ENCODE measurements around the gene ZNRF3.

ZNRF3 gene

GRCh38 chr22:29055192-29055830 is 171.9 kb downstream of the ZNRF3 start:
- H3K9me3 ChIP-seq (ENCODE audit: control insufficient read depth in 5 of 5, low read length in 5 of 5) = no peaks in the 10 kb centered on the region

DNA sequence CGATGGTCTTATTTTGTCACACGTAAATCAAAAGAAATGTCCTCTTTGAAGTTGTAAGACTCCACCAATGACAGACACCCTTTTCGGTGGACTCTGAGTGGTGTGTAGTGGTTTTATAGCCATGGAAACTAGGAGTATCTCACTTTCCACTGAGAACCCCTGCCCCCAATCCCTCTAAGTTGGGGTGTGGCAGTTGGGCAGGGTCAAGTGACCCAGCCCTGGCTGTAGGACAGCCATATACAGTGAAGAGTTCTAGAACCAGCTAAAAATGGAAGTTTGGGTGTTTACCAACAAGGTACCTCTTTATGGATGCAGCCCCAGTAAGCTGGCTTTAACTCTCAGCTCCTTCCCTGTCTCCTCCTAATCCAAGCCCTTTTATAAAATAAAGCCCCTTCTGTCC is 173.1 kb downstream of the ZNRF3 start:
- no peak overlapping the region for H3K9ac ChIP-seq (ENCODE audit: low read length in 5 of 5)
- no peaks in the 10 kb centered on the region for H3K9me3 ChIP-seq (ENCODE audit: control insufficient read depth in 5 of 5, low read length in 5 of 5)
- no peak overlapping the region for H3K4me3 ChIP-seq (ENCODE audit: low read depth in 1 of 5, low read length in 5 of 5)
- H3K27ac ChIP-seq (ENCODE audit: low read depth, low read length) = no peak overlapping the region
- no peaks in the 10 kb centered on the region for H3K36me3 ChIP-seq (ENCODE audit: control insufficient read depth in 5 of 5, insufficient read depth in 5 of 5, low read length in 5 of 5)
- no peaks in the 10 kb centered on the region for H3K4me1 ChIP-seq (ENCODE audit: control insufficient read depth in 5 of 5, insufficient read depth in 5 of 5, low read length in 5 of 5)
- no peaks in the 10 kb centered on the region for H3K27me3 ChIP-seq (ENCODE audit: control insufficient read depth in 5 of 5, insufficient read depth in 4 of 5, low read length in 5 of 5)

More at GRCh38 chr22:29055192-29055830, 171.9 kb downstream of the ZNRF3 start:
- Histone ChIP-seq H3K4me1 (ENCODE audit: control insufficient read depth in 5 of 5, insufficient read depth in 5 of 5, low read length in 5 of 5) (no peaks in the 10 kb centered on the region), H3K27ac (ENCODE audit: low read depth, low read length) (no peak overlapping the region), H3K9ac (ENCODE audit: low read length in 5 of 5) (no peak overlapping the region), H3K4me3 (ENCODE audit: low read depth in 1 of 5, low read length in 5 of 5) (no peak overlapping the region), H3K36me3 (ENCODE audit: control insufficient read depth in 5 of 5, insufficient read depth in 5 of 5, low read length in 5 of 5) (peaks cover 0 to 9% (median 7%) of the 10 kb centered on the region in 5 donors), H3K27me3 (ENCODE audit: control insufficient read depth in 5 of 5, insufficient read depth in 4 of 5, low read length in 5 of 5) (no peaks in the 10 kb centered on the region)

DNA sequence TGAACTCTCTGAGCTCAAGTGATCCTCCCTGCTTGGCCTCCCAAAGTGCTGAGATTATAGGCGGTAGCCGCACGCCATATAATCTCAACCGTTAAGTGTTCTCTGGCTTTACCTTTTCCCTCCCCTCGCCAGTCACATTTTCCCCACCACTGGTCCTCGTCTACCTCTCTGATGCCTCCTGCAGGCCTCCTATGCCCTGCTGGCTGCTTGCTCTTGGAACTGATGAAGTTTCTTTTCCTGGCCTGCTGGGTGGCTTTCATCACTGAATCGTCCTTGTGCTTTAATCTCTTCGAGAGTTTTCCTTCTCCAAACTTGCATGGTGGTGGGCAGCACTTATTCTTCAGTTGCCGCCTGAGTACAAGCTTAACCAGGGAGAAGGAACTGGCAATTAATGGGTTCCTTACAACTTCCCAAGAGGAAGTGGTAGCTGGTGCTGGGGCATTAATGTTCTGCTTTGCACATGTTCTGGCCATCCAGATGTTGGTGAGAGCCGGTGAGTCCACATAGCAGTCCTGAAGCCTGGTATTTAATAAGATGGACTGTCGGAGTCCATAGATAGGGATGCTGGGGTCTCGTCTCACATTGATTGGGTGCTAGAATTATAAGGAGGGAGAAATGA is 177.0 kb downstream of the ZNRF3 start:
- no peaks in the 10 kb centered on the region for H3K36me3 ChIP-seq (ENCODE audit: control insufficient read depth in 5 of 5, insufficient read depth in 5 of 5, low read length in 5 of 5)
- no peak overlapping the region for H3K4me3 ChIP-seq (ENCODE audit: low read depth in 1 of 5, low read length in 5 of 5)
- no peaks in the 10 kb centered on the region for H3K9me3 ChIP-seq (ENCODE audit: control insufficient read depth in 5 of 5, low read length in 5 of 5)
- peaks cover 0 to 3% (median 0%) of the 10 kb centered on the region in 5 donors for H3K27me3 ChIP-seq (ENCODE audit: control insufficient read depth in 5 of 5, insufficient read depth in 4 of 5, low read length in 5 of 5)
- no peak overlapping the region for H3K9ac ChIP-seq (ENCODE audit: low read length in 5 of 5)
- no peak overlapping the region for H3K27ac ChIP-seq (ENCODE audit: low read depth, low read length)
- H3K4me1 ChIP-seq (ENCODE audit: control insufficient read depth in 5 of 5, insufficient read depth in 5 of 5, low read length in 5 of 5) = no peaks in the 10 kb centered on the region

GRCh38 chr22:29060931-29061330 is 177.6 kb downstream of the ZNRF3 start:
- H3K27me3 ChIP-seq (ENCODE audit: control insufficient read depth in 5 of 5, insufficient read depth in 4 of 5, low read length in 5 of 5) = peaks cover 0 to 3% (median 0%) of the 10 kb centered on the region in 5 donors

GRCh38 chr22:29061773-29062172 is 178.4 kb downstream of the ZNRF3 start, which contains the start of gene C22orf31:
C22orf31 (minus strand) TSS chr22:29061831; CDS start chr22:29061792, 39 bp downstream.
- Histone ChIP-seq H3K27ac (ENCODE audit: low read depth, low read length) (no peak within 1 kb of the TSS), H3K27me3 (ENCODE audit: control insufficient read depth in 5 of 5, insufficient read depth in 4 of 5, low read length in 5 of 5) (peaks cover 0 to 3% (median 0%) of the 10 kb centered on the region in 5 donors), H3K9me3 (ENCODE audit: control insufficient read depth in 5 of 5, low read length in 5 of 5) (no peaks in the 10 kb centered on the region), H3K36me3 (ENCODE audit: control insufficient read depth in 5 of 5, insufficient read depth in 5 of 5, low read length in 5 of 5) (no peaks in the 10 kb centered on the region), H3K9ac (ENCODE audit: low read length in 5 of 5) (no peak within 1 kb of the TSS), H3K4me1 (ENCODE audit: control insufficient read depth in 5 of 5, insufficient read depth in 5 of 5, low read length in 5 of 5) (no peaks in the 10 kb centered on the region), H3K4me3 (ENCODE audit: low read depth in 1 of 5, low read length in 5 of 5) (no peak within 1 kb of the TSS)

More at GRCh38 chr22:29060931-29061330, 177.6 kb downstream of the ZNRF3 start:
- no peaks in the 10 kb centered on the region for H3K36me3 ChIP-seq (ENCODE audit: control insufficient read depth in 5 of 5, insufficient read depth in 5 of 5, low read length in 5 of 5)
- H3K4me3 ChIP-seq (ENCODE audit: low read depth in 1 of 5, low read length in 5 of 5) = no peak overlapping the region
- H3K9ac ChIP-seq (ENCODE audit: low read length in 5 of 5) = no peak overlapping the region
- H3K4me1 ChIP-seq (ENCODE audit: control insufficient read depth in 5 of 5, insufficient read depth in 5 of 5, low read length in 5 of 5) = no peaks in the 10 kb centered on the region
- no peaks in the 10 kb centered on the region for H3K9me3 ChIP-seq (ENCODE audit: control insufficient read depth in 5 of 5, low read length in 5 of 5)
- H3K27ac ChIP-seq (ENCODE audit: low read depth, low read length) = no peak overlapping the region

- Histone ChIP-seq H3K9me3 (ENCODE audit: control insufficient read depth in 5 of 5, low read length in 5 of 5) (no peaks in the 10 kb centered on the region), H3K4me1 (ENCODE audit: control insufficient read depth in 5 of 5, insufficient read depth in 5 of 5, low read length in 5 of 5) (no peaks in the 10 kb centered on the region), H3K4me3 (ENCODE audit: low read depth in 1 of 5, low read length in 5 of 5) (no peak overlapping the region), H3K27me3 (ENCODE audit: control insufficient read depth in 5 of 5, insufficient read depth in 4 of 5, low read length in 5 of 5) (peaks cover 0 to 3% (median 0%) of the 10 kb centered on the region in 5 donors), H3K9ac (ENCODE audit: low read length in 5 of 5) (no peak overlapping the region), H3K36me3 (ENCODE audit: control insufficient read depth in 5 of 5, insufficient read depth in 5 of 5, low read length in 5 of 5) (no peaks in the 10 kb centered on the region), H3K27ac (ENCODE audit: low read depth, low read length) (no peak overlapping the region)
Observed at GRCh38 chr22:29062286-29062821, 179.0 kb downstream of the ZNRF3 start.

GRCh38 chr22:29065468-29066190 is 182.3 kb downstream of the ZNRF3 start:
- peaks cover 0 to 12% (median 3%) of the 10 kb centered on the region in 5 donors for H3K27me3 ChIP-seq (ENCODE audit: control insufficient read depth in 5 of 5, insufficient read depth in 4 of 5, low read length in 5 of 5)
- no peaks in the 10 kb centered on the region for H3K4me1 ChIP-seq (ENCODE audit: control insufficient read depth in 5 of 5, insufficient read depth in 5 of 5, low read length in 5 of 5)
- no peak overlapping the region for H3K4me3 ChIP-seq (ENCODE audit: low read depth in 1 of 5, low read length in 5 of 5)
- H3K27ac ChIP-seq (ENCODE audit: low read depth, low read length) = no peak overlapping the region
- no peaks in the 10 kb centered on the region for H3K36me3 ChIP-seq (ENCODE audit: control insufficient read depth in 5 of 5, insufficient read depth in 5 of 5, low read length in 5 of 5)
- no peak overlapping the region for H3K9ac ChIP-seq (ENCODE audit: low read length in 5 of 5)
- H3K9me3 ChIP-seq (ENCODE audit: control insufficient read depth in 5 of 5, low read length in 5 of 5) = no peaks in the 10 kb centered on the region

DNA sequence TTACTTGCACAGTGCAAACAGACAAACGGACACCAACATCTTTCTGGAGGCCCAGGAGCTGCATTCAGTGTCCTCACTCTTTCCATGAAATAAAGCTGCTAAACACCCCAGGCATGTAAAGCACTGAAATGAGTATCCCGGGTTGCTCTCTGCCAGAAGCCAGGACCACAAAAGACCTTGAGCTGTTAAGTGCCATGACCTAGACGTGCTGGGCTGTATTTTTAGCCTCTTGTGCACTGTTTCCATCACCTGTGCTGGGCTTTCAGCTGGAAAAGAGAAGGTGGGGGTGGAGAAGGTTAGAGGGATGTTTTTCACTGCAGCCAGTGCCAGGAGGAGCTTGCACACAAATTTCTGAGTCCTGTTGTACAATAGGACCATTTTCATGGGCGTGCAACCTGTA is 186.1 kb downstream of the ZNRF3 start:
- H3K4me1 ChIP-seq (ENCODE audit: control insufficient read depth in 5 of 5, insufficient read depth in 5 of 5, low read length in 5 of 5) = peaks cover 0 to 32% (median 29%) of the 10 kb centered on the region in 5 donors
- no peaks in the 10 kb centered on the region for H3K9me3 ChIP-seq (ENCODE audit: control insufficient read depth in 5 of 5, low read length in 5 of 5)
- peaks cover 0 to 12% (median 4%) of the 10 kb centered on the region in 5 donors for H3K27me3 ChIP-seq (ENCODE audit: control insufficient read depth in 5 of 5, insufficient read depth in 4 of 5, low read length in 5 of 5)
- no peak overlapping the region for H3K27ac ChIP-seq (ENCODE audit: low read depth, low read length)
- H3K9ac ChIP-seq (ENCODE audit: low read length in 5 of 5) = no peak overlapping the region
- no peaks in the 10 kb centered on the region for H3K36me3 ChIP-seq (ENCODE audit: control insufficient read depth in 5 of 5, insufficient read depth in 5 of 5, low read length in 5 of 5)
- H3K4me3 ChIP-seq (ENCODE audit: low read depth in 1 of 5, low read length in 5 of 5) = no peak overlapping the region

DNA sequence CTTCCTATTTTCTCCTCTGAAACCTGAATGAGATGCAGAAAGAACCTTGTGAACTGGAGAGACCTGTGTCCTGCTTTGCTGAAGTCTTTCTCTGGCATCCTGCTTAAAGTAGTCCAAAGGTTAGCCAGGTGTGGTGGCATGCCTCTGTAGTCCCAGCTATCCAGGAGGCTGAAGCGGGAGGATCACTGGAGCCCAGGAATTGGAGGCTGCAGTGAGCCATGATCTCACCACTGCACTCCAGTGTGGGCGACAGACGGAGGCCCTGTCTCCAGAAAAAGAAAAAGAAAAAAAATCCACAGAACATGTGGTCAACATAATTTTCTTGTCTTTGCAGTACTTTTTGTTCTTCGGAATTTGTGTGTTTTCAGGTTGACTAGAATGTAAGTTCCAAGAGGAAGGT is 187.1 kb downstream of the ZNRF3 start:
- no peaks in the 10 kb centered on the region for H3K9me3 ChIP-seq (ENCODE audit: control insufficient read depth in 5 of 5, low read length in 5 of 5)
- no peak overlapping the region for H3K27ac ChIP-seq (ENCODE audit: low read depth, low read length)
- H3K36me3 ChIP-seq (ENCODE audit: control insufficient read depth in 5 of 5, insufficient read depth in 5 of 5, low read length in 5 of 5) = no peaks in the 10 kb centered on the region
- H3K4me1 ChIP-seq (ENCODE audit: control insufficient read depth in 5 of 5, insufficient read depth in 5 of 5, low read length in 5 of 5) = peaks cover 0 to 34% (median 30%) of the 10 kb centered on the region in 5 donors
- H3K9ac ChIP-seq (ENCODE audit: low read length in 5 of 5) = no peak overlapping the region
- H3K27me3 ChIP-seq (ENCODE audit: control insufficient read depth in 5 of 5, insufficient read depth in 4 of 5, low read length in 5 of 5) = peaks cover 0 to 12% (median 4%) of the 10 kb centered on the region in 5 donors
- H3K4me3 ChIP-seq (ENCODE audit: low read depth in 1 of 5, low read length in 5 of 5) = no peak overlapping the region
